Astrocyte (in vitro differentiated cells and primary cell): ENCODE measurements around the gene RNF152.

Experiments used
- CTCF ChIP-seq: IDR thresholded peaks from 2 replicates; pipeline ENCODE4 v1.5.1; 2011; ENCODE audit warnings: low read depth, mild to moderate bottlenecking, inconsistent platforms, low read length, moderate library complexity; ENCODE audit not compliant: insufficient read depth
- EZH2 ChIP-seq: IDR thresholded peaks from 2 replicates; pipeline ENCODE4 v1.6.1; 2012; ENCODE audit warnings: mild to moderate bottlenecking, low read length, inconsistent platforms; ENCODE audit not compliant: insufficient read depth

DNA sequence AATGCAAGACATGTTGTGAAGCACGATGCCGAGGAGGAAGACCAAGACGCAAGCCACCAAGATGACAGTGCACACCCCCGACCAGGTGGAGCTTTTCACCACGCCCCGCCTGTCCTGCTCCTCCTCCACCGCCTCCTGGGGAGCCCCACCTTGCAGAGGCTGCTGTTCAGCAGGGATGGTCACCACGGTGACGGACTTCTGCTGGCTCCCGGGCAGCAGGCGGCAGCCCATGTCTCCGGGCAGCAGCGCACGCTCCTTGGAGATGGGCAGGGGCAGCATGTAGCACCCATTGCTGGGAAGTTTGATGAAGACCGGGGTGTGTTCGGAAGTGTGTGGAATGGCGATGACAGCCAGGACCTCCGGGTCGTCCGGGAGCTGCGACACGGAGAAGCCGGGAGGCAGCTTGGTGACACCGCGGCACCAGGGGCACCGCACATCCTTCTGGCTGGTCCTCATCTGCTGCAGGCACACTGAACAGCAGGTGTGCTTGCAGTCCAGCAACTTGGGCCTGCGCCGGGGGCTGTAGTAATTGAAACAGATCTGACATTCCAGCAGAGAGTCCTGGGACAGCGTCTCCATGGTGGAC is 76.8 kb downstream of the RNF152 start:
- TF ChIP-seq CTCF (no peak), EZH2 (no peak)
